ENCODE data around the gene AGAP2.

DNA sequence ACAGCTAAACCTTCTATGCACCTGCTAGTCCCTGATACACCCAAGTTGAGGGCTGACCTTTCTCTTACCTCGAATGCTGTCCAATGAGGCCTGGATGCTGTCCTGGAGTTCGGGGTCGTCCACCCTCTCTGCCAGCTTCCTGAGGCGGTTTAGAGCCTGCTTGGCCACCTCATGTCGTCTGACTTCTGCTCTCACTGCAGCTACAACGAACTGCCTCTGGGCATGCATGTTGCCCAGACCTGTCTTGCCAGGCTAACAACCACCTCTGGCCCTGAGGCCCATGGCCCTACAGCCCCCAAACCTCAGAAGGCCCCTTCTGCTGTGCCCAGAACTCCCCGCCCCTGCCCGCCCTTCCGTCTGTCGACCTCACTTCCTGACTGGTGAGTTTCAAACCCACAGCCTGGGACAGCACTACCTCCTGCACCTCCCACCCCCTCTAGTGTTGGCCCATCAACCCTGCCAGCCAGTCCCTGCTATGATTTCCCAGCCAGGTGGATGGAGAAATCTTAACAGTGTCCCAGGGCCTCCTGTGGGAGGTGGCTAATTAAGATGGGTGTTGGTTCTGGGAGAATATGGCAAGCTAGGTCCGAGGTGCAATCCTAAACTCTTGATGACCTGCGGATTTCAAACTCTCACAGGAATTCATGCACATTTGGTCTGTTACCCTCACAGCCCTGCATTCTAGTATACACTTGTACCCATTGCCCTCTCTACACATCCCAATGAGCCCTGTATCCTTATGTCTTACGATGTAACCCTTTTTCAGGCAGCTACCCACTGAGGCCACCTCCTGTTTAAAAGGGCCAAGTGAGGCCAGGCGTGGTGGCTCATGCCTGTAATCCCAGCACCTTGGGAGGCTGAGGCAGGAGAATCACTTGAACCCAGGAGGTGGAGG lies 3.5 kb upstream of the AGAP2 start:
- TF ChIP-seq, protein P1, sequence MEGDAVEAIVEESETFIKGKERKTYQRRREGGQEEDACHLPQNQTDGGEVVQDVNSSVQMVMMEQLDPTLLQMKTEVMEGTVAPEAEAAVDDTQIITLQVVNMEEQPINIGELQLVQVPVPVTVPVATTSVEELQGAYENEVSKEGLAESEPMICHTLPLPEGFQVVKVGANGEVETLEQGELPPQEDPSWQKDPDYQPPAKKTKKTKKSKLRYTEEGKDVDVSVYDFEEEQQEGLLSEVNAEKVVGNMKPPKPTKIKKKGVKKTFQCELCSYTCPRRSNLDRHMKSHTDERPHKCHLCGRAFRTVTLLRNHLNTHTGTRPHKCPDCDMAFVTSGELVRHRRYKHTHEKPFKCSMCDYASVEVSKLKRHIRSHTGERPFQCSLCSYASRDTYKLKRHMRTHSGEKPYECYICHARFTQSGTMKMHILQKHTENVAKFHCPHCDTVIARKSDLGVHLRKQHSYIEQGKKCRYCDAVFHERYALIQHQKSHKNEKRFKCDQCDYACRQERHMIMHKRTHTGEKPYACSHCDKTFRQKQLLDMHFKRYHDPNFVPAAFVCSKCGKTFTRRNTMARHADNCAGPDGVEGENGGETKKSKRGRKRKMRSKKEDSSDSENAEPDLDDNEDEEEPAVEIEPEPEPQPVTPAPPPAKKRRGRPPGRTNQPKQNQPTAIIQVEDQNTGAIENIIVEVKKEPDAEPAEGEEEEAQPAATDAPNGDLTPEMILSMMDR (IDR thresholded peaks at IDR 0.05) = no peak
- TF ChIP-seq CHD4 (IDR thresholded peaks at IDR 0.05; ENCODE audit: borderline replicate concordance) = no peak
